GM04503 (cell line): ENCODE measurements around the gene PPP1R12B.

ENCODE experiments used
- DNase-seq: peaks from one replicate; pipeline ENCODE4 v3.0.0-alpha.2; 2012; ENCODE audit warnings: low read depth

The PPP1R12B gene

GRCh38 chr1:202348509-202349205 lies at the start of gene PPP1R12B:
TSS of gene PPP1R12B (plus strand) at chr1:202348699. CDS start at chr1:202348852, 153 bp downstream.
- DNase-seq, result peak; percentile 97

DNA sequence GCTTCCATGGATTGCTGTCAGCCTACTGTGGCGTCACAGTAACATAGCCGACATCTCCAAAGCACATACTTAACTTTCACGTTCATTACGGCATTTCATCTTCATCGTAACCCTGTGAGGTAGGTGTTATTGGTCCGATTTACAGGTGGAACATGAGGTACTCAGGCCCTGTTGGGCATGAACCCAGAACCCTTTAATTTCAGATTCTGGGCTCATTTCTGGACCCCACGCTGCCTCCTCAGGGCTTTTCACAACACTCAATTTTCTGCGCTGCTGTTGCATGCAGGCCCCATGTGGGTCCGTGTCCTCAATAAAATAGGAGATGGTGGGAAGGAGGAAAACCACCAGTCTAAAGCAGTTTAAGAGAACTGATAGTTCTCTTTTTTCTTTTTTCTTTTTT lies 46.3 kb upstream of the PPP1R12B start:
- no peak for DNase-seq

GRCh38 chr1:202304375-202304774 lies 44.1 kb upstream of the PPP1R12B start:
- DNase-seq, result no peak

DNA sequence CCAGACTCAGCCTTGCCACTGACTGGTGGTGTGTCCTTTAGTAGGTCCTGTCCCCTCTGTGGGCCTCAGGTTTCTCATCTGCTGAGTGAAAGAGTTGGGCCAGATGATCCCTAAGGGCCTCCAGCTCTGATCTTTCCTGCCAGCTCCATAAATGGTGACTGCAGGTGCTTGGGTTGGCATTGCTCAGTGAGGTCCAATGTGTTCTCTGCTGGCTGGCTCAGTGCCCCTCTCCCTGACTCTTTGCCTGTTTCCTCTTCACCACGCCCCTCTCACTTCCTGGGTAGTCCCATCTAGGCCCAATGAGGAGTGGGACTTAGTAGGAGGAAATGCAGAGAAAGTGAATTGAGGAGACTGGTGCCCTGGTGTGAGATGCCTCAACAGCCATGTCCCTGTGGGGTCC lies 43.3 kb upstream of the PPP1R12B start:
- DNase-seq, result no peak

DNA sequence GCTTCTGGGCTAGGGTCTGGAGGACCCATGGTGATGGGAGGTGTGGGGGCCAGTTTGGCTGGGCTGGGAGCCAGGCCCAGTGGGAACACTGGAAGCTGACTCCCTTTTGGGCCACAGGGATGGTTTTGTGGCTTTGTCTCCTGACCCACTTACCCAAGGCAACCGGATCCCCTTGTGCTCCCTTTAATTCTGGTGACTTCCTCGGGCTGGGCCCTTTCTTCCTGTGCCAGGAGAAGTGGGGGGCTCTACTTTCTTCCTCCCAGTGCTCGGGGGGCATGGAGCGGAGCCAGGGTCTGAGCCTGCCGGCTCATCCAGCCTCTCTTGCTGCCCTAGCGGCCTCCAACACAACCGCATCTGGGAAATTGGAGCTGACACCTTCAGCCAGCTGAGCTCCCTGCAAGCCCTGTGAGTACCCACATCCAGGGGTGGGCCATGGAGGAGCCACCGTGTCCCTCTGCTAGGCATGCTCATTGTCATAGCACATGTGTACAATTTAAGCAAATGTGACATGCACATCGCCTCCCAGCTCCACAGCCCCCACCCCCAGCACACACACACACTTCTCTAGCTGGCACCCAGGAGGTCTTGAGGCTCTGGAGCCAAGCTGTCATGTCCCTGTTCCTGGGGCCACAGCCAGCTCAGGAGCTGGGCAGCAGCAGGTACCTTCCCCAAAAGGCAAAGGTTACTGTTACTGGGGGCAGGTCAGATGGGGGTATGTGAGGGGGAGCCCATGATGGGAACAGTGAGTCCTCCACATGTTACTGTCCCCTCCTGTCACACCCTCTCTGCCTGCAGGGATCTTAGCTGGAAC lies 41.8 kb upstream of the PPP1R12B start:
- no peak for DNase-seq

- DNase-seq, result no peak
These were observed 38.3 kb upstream of the PPP1R12B start for GRCh38 chr1:202310071-202310725.

- no peak for DNase-seq
These were observed 37.8 kb upstream of the PPP1R12B start for GRCh38 chr1:202310746-202311145.

DNA sequence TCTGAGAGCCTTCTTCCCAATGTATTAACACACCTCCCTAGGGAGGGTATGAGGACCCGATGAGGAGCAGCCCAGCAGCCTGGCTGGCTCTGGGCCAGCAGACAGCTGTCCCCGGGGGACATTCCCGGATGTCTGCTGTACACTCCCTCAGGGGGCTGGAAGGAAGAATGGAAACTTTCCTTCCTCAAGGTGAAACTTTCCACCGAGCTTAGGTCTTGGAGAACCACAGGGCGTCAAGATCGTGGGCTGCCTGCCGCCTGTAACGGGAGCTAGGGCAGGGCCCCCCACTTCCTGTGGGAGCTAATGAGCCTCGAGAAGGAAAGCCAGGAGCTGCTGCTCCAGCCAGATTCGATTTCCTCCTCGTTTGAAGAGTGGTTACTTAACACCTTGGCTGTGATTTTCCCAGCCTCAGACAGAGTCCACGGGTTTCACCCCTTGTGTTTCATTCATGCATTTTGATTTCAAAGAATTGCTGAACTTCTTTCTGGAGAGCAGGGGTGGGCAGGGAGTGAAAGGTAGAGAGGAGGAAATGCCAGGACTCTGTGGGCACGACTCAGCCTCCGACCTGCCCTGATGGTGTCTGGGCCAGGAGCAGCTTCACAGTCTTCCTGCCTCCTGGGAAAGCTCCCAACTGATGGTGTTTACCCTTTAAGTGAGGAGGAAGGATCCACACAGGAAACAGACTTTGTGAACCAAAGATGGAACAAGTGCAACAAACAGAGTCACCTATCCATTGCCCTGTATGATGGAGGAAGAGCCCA lies 36.4 kb upstream of the PPP1R12B start:
- DNase-seq, result no peak

DNA sequence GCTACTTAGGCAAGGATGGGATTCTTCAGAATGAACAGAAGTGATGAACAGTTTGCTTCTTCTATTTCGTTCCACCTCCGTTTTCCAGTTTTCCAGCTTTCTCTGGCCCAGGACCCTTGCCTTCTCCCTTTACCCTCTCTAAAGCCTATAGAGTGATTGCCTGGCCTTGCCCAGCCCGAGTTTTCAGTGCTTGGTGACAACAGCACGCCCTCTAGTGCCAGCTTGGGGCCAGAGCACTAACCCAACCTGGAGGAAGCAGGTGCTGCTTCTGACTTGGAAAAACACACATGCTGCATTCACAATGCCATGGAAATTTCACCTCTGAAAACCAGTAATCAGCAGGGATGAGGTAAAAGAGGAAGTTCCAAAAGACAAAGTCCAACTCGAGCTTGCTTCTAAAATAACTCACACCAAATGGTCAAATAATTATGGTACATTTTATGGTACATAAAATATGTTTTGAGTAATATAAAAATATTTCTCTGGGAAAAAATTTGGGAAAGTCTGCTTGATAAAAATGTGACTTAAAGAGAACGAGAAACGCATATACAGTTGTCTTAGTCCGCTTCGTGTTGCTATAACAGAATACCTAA lies 32.8 kb upstream of the PPP1R12B start:
- DNase-seq, result no peak

- DNase-seq, result no peak
These were observed 32.3 kb upstream of the PPP1R12B start for GRCh38 chr1:202316186-202316585.

DNA sequence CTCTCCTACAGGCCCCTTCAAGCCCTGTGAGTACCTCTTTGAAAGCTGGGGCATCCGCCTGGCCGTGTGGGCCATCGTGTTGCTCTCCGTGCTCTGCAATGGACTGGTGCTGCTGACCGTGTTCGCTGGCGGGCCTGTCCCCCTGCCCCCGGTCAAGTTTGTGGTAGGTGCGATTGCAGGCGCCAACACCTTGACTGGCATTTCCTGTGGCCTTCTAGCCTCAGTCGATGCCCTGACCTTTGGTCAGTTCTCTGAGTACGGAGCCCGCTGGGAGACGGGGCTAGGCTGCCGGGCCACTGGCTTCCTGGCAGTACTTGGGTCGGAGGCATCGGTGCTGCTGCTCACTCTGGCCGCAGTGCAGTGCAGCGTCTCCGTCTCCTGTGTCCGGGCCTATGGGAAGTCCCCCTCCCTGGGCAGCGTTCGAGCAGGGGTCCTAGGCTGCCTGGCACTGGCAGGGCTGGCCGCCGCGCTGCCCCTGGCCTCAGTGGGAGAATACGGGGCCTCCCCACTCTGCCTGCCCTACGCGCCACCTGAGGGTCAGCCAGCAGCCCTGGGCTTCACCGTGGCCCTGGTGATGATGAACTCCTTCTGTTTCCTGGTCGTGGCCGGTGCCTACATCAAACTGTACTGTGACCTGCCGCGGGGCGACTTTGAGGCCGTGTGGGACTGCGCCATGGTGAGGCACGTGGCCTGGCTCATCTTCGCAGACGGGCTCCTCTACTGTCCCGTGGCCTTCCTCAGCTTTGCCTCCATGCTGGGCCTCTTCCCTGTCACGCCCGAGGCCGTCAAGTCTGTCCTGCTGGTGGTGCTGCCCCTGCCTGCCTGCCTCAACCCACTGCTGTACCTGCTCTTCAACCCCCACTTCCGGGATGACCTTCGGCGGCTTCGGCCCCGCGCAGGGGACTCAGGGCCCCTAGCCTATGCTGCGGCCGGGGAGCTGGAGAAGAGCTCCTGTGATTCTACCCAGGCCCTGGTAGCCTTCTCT lies 30.3 kb upstream of the PPP1R12B start:
- no peak for DNase-seq

- no peak for DNase-seq
These were observed 29.0 kb upstream of the PPP1R12B start for GRCh38 chr1:202319381-202320080.

- DNase-seq, result no peak
These were observed 28.5 kb upstream of the PPP1R12B start for GRCh38 chr1:202320081-202320405.

DNA sequence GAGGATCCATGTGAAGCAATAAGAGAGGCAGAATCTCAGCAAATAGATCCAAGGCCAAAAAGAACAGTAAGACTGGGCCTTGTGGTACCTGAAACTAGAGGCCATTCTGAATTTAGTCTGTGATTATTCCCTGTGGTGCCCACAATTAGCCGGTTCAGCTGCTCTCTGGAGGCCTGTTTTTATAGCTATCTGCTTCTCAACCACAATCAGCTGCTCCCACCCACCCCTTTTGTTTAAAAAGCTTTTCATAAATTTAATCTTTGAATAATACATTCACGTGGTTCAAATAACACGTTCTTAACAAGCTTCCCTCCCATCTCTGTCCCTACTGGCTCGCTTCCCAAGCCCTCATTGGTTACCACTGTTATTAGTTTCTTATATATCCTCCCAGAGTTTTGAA lies 24.8 kb upstream of the PPP1R12B start:
- no peak for DNase-seq

DNA sequence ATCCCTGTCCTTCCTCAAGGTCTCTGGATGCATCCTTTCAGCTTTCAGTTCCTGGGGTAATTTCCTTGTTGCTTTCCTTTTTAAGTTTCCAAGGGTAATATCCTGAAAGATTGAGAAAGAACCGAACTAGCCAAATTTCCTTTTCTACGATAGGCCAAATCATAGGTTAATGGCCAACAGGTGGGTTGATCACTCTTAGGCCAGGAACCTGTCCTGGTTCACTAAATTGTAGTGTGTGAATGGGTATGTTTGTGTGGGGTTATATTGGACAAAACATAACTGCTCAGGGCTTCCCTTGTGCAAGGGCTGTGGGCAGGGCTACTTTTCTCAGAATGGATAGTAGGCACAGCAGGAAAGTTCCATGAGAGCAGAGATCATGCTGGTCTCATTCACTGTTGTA lies 23.9 kb upstream of the PPP1R12B start:
- no peak for DNase-seq

DNA sequence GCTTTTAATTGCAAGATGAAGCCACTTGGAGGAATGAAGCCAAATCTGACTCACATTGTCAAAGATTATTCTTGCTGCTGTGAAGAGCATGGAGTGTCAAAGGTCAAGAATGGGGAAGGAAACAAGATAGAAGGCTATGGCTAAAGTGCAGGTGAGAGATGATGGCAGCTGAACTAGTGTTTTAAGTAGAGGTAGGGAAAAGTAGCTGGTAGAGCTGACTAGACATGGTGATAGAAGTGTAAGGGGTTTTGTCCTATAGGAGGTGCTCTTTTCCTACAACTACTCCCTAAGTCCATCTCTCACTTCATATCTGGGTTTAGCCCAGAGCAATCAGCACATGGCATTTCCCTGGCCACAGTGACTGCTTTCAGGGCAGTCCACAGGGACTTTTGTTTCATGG lies 18.6 kb upstream of the PPP1R12B start:
- DNase-seq, result no peak

- DNase-seq, result no peak
These were observed 14.6 kb upstream of the PPP1R12B start for GRCh38 chr1:202333861-202334260.

DNA sequence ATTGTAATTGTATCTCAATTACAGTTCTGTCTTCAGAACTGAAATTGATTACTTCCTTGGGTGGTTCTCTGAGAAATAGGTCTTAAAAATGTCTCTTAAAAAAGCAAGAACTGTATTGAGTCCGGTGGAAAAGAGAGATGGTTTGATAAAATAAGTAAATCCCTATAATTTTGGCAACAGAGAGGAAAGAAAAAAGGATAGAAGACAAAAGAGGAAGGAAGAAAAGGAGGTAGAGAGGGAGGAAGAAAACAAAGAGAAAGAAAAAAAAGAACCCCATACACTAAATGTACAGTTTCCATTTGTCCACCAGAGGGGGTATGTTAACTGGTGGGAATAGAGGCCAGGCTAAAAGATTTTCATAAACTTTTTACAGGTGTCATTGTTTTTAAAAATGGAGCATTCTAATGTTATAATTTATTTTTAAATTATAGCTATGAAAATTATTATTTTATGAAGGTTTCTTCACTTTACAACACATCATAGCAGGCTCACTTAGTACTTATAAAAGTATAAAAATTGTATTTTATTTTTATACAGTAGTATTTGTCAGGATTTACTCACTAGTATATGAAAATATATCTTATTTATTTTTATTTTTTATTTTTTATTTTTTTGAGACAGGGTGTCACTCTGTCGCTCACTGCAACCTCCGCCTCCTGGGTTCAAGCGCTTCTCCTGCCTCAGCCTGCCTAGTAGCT lies 4.7 kb upstream of the PPP1R12B start:
- DNase-seq, result no peak

- no peak for DNase-seq
These were observed 442 bp upstream of the PPP1R12B start for GRCh38 chr1:202348005-202348508.
